Lung microvascular endothelial cell (primary cell): ENCODE results near the gene INSIG2. TPM values are rescaled to one million over a fixed set of nuclear protein-coding genes. Genes with fewer than 3 reads are reported as not detected.

ENCODE experiments used
- DNase-seq, 2 donors: peaks; one replicate each; pipeline versions ENCODE4 v3.0.0 to v3.0.0-alpha.2; 2010; ENCODE audit warnings: low read depth in 2 of 2
- total RNA-seq: library from RNA; depleted of rRNA; stranded (reverse); fragments of >200 nt; gene quantifications from 2 replicates; pipeline ENCODE4 v1.2.1, GENCODE V29; 2014

INSIG2 gene
- total RNA-seq = 11.8 and 19.6 TPM in 2 replicates

DNA sequence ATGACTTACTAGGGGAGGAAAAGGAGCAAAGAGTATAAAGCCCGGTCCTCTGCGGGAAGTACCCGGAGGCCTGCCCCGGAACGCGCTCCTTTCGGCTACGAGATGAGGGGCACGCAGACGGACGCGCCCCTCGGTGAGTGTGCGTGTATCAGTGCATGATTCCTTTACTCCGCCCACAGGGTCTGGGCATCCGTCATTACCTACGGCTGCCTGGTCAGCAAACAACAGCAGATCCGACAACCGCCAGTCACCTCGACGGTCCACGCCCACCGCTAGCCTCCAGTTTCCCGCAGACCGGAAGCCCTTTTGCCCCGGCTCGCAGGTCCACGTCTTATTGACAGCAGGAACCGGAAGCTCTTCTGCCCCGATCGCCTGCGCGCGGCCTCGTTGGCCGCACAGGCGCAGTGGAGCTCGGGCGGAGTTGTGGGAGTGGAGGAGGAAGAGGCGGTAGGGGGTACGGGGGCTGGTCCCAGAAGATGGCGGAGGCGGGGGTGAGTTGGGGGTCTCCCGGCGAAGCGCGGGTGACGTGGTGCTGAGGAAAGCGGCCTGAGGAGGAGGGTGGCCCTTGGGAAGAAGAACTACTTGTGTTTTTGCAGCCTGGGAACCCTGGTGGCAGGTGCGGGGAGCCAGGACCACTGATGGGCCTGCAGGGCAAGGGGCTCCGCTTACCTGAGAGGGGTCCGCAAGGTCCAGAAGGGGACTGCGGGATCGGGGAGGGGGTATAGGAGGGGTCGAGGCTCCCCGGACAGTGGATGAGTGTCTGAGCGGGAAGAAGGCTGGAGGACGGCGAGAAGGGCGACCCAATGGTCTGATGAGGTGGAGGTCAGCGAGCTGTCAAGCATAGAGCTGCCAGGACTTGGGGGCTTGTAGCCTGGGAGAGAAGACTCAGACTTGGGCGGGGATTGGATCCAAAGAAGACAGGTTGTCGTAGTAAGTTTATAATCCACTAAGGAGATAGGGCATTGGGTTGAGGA, at the start of gene INSIG2:
TSS of gene INSIG2 (plus strand) at position 421 of the 974 bp plus-strand sequence. CDS start 8,086 bp downstream, outside the sequence.
- peak; percentile 86 to 89 for DNase-seq

DNA sequence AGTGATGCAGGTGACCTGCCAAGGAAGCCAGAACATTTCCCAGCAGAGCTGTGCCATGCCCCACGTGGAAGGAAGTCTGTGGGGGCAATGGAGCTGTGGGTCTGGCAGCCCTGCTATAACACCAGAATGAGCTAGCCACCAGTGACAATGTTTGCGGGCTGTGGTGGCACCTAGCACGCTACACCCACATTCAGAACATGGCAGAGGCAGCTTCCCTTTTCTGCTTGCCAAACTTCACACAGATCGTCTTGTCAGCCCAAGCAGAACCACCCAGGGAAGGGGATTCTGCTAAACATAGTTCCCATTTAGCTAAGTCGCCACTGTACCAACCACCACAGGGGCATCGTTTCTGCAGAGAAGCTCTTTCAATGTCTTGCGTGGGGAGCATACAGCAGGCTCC, 47.4 kb upstream of the INSIG2 start:
- DNase-seq = no peak

DNA sequence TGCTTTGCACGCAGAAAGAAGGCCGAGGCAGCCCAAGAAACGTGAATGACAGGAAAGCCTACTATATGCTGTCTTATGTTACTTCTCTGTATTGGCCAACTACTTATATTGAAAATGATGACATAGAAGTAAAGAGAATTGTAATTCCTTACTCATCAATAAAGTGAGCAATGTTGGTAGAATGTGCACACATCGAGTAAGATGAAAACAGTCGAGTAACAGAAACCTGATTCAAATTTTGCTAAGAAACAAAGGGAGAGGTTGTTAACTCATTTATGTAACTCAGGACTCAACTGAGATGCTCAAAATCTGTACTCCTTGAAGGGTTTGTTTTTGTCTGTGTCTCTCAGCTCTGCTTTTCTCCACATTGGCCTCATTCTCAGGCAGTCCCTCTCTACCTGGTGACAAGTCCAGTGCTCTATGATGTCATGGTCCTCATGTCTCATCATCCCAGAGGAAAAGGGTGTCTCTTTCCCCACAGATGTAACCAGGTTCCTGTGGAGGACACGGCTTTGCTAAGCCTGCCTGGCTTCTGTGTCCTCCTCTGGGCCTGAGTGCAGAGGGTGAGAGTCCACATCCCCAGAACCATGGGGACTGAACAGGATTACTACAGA, 44.1 kb upstream of the INSIG2 start:
- DNase-seq = no peak

DNA sequence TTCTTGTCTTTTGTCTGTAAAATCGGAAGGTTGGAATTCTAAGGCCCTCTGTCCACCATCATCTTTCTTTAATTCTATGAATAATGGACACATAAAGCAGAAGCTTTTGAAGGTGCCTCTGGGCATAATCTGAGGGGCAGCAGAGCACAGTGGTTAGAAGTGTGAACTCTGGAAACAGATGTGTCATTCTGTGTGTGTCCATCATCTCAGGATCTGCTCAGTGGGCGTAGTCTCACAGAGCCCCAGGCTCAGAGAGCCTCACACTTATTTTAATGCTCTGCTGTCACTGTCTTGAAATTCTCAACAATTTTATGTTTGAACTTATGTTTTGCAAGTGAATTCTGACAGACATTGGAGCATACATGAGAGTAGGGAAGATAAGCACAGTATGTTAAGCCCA, 43.4 kb upstream of the INSIG2 start:
- DNase-seq = no peak

DNA sequence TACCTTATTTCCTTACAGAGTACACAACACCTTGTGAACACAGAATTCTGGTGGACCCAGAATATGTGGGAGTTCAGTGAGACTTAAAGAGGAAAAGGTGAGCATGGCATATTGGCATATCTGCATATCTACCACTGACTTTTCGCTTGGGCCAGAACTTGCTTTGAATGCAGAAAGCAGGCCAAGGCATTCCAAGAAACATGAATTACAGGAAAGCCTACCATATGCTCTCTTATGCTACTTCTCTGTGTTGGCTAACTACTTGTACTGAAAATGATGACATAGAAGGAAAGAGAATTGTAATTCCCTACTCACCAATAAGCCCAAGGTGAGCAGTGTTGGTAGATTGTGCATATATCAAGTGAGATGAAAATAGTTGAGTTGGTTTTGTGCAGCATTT, 43.0 kb upstream of the INSIG2 start:
- DNase-seq = no peak

DNA sequence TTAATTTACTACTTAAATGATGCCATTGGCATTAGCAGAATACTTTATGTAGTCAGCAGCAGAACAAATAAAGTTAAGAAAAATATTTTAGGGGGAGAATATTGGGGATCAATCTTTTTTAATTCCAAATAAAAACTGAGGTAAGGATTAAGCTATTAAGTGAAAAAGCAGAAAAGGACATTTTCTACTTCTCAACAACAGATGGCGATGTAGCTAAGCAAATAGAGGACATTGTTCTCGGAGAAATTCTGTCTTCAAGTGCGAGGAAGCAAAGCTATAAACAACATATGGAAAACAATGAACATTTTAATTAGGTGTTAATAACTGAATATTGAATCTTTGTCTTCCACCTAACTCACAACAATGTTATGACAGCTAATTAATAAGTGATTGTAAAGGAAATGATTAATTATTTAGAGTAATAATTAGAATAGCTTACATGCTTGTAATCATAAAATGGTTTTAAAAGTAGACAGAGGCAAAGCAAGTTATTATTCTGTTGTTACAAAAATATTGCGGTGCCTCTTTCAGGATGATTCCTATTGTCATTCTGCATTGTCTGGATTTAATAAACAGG, 41.5 kb upstream of the INSIG2 start:
- peak; percentile 57 to 64 for DNase-seq

DNA sequence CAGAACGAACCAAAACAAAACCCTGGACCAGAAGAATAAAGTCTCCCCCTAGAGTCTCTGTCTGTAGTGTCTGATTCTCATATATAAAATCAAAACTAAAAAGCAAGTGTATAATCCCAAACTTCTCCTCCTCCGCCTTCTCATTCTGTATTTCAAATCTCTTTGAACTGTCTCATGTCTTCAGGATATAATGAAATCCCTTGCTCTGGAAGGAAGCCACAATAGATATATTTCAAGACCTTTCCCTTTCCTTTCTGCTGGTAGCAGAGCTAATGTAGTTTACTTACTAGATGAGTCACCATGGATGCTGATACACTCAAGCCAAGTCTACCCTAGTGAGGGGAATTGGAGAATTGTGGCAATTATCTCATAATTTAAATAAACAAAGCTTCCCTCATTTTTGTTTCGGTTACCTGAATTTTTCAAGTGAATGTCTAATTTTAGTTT, 40.9 kb upstream of the INSIG2 start:
- DNase-seq = peak in 1 of 2 donors; percentile 47

DNA sequence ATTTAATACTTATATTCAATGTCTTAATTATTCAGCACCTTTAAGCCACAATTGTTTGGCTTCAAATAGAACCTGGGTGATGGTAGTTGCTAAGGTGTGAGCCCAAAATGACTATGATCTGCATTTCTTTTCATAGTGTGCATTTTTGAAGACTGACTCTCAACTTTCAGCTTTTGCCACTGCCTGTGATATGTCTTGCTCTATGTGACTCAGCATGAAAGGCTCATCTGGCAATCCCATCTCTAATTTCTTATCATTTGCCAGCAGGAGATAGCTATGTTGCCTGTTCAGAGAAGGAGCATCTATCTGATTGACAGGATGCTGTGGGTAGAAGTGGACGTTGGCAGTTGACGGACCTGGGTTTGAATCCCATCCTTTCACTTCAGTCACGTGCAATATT, 39.9 kb upstream of the INSIG2 start:
- DNase-seq = no peak

DNA sequence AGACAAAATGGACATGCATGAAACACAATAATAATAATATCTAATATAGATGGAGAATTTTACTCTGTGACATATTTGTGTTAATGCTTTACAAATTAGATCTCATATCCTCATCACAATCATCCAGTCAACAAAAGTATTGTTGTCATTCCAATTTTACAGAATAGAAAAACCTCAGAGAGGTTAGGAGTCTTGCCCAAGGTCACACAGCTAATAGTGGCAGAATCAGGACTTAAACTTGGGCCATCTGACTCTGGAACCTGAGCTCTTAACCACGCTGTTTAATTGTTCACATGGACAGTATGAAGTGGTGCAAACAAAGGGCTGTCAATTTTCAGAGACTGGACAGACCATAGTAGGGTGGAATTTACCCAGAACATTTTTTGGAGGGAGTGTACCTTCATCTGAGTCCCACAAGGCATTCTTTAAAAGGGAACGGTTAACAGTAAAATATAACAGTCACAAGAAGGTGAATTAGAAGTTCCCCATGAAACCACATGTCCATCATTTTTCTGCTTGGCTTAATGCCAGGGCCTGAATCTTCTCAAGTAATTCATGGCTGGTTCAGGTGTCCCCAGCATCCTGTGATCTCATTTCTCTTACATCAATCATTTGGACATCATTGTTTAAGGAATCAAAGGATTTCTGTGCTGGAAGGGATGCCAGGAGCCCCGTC, 39.0 kb upstream of the INSIG2 start:
- DNase-seq = peak in 1 of 2 donors; percentile 19

DNA sequence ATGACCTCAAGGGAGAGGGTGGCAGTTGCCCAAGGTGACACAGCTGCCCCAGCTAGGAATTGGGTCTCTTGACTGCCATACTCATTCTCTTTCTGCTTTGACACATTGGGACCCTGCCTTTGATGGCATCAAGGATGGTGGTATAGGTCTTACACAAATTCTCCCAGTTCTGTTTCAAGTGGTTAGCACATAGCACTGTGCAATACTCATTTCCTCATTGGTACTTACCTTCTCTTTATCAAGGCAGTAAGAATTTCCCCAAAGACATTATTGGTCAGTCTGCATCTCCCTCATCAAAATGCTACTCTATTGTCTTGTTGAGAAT, 38.5 kb upstream of the INSIG2 start:
- no peak for DNase-seq

DNA sequence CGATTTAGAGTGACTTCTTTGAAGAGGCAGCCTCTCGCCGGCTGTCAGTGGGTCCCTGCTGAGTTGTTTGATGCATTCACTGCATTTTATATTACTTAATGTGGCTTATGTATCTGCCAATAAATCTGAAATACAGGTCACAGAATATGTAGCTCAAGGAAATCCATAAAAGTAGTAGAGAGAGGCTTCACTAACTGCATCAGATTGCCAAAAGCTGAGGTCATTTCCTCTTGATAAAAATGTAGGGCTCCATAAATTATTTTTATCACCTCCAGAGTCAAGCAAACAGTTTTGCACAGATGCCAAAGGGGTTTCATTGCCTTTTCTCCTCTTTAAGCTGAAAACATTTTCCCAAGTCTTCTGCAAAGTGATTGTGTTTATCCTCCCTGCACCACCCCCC, 37.9 kb upstream of the INSIG2 start:
- DNase-seq = peak in 1 of 2 donors; percentile 6

DNA sequence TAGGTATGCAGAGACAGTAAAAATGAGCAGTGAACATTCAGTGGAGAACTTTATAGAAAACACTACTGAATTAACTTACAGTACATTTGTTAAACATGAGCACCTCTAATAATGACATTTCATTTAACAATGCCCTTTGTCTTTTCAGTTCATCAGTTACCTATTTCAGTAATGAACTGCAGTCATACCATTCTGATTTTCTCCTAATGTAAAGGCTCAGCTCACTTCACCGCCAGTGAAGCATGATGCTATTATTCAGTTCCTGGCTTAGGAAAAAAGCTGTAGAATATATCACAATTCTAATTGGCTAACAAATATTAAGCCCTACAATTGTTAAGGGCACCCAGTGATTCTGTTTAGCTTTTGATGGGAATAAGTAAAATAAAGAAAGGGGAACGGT, 37.3 kb upstream of the INSIG2 start:
- DNase-seq = no peak

DNA sequence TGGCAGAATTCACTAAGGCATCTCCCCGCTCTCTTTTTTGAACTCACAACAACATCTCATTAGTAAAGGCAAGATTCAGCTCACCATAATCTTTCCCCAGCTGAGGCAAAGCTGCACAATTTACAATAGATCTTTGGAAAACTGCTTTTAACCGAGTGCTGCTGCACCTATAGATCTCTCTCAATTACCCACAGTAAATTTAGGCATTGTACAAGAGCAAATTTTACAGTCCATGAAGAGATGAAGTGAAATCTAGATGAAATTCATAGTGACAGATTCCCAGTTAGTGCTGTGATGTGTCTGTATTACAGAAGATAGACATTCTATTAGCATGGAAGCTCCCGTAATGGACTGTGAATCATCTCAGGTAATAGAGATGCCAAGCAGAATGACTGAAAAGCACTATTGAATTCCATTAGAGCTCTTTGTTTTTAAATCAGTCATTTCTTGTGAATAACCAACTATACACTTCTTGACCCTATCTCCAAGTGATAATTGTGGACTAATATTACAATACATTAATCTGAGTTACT, 36.4 kb upstream of the INSIG2 start:
- no peak for DNase-seq

DNA sequence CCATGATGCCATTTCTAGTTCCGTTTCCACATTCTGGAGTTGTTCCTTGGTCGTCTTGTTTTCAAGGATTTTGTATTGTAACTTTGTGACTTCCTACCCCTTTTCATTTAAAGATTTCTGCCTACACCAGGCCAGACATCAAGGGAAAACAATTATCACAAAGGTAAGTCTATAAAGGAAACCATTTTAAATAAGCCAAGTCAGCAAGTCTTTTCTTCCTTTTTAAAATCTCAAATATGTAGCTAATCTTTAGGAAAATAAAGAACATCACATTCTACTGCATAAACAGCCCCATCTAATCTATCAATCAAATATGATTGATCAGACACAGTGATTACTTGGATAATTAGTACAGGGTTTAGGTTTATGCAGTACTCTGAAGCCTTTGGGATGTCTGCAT, 35.8 kb upstream of the INSIG2 start:
- DNase-seq = no peak

DNA sequence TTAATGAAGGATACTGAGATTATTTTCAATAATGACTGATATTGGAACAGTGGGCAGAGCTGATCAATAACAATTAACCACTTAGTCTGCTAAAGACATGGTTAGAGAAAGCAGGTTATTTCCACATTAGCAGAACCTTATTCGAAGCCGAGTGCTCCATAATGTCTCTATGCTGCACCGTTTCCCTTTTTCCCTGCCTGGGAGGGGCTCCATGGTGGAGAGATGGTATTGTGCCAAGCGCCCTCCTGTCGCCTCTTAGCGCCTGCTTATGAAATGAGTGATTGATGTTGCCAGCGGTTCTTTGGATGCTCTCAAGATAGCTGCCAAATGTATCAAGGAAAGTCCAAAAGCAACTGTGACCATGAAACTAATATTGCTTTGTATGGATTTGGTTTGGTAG, 34.6 kb upstream of the INSIG2 start:
- no peak for DNase-seq

DNA sequence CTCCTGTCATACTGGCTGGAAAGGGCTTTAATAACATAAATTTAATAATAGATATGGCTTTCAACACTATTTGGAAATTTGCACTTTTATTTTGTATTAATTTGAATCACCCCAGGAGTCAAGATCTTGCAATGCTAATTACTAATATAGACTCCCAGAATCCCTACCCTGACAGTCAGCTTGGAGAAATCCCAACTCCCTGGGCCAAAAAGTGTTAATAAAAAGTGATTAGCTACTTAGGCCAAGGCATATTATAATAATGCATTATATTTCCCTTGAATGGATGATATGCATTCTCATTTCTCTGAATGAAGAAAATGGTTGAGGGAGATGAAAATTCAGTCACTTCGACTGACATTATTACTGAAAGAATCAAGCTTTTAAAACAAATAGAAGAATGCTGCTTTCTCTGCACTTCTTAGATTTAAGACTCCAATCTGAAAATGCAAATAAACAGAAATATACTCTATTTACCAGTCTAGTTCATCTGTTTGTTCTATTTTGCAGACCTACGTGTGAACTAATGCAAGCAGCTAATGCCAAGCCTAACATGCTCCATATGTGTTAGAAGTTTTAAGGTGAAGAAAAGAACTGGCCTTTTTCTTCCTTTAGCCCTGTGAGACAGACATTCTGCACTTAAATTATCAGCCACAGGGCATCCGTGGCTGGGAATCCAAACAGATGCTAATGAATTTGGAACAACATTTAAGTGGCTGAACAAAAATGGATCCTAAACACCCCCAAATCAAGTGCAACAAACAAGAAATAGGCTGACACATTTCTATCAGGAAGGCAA, 33.9 kb upstream of the INSIG2 start:
- DNase-seq = no peak

DNA sequence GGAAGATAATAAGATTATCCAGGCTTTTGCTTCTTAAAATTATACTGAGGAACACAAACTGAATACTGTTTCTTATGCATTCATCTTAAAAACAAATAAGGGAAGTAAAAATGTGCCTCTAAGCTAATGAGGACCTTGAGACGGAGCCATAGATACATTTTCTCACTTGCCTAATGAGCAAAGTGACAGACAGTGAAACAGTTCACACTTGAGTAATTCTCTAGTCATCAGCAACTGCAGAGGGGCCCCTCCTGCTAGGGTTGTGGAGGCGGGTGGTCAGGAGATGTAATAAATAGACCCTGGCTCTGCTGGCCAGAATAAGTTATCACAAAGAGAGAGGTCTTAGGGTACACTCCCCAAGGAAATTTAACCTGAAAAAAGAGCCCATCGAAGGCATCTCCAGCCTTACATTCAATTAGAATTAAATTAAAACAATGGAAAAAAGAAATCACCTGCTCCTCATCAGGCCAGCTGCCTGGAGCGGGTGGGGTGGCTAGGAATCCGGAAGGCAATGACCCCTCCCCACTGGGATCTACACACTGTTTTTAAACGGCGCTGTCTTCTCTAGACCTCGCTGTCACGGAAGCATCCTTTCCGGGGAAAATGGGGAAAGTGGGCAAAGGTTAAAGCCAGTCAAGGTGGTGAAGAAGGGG, 32.6 kb upstream of the INSIG2 start:
- DNase-seq = no peak

DNA sequence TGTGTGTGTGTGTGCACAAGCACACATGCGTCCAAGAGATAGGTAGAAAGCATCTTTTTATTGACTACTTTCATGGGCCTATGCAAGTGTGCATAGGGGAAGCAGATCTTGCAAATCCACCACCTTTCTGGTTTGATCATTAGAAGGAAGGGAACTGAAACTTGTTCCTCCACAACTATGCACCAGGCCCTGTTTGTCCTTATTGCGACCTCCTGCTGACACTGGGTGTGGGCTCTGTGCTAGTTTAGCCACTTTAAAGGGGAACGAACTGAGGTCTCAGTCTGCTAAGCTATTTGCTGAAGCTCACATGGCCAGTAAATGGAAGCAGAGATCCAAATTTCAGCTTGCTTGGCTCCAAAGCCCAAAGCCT, 32.1 kb upstream of the INSIG2 start:
- no peak for DNase-seq

DNA sequence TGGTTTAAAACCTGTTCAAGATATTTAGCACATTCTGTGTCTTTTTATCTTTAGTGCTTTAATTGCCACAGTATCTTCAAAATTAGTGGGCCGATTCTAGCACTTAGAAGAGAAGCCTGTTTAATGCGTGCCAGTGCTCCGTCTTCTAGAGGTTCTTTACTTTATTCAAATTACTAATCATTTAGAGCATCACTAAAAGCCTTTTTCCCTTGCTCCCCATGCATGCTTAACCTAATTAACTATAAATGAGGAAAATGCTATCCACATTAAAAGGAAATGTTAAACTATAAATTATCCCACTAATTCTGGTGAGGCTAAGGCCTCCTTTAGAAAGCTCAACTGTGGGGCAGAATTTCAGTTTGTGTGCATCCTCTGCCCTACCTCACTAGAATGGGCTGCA, 31.5 kb upstream of the INSIG2 start:
- DNase-seq = no peak

DNA sequence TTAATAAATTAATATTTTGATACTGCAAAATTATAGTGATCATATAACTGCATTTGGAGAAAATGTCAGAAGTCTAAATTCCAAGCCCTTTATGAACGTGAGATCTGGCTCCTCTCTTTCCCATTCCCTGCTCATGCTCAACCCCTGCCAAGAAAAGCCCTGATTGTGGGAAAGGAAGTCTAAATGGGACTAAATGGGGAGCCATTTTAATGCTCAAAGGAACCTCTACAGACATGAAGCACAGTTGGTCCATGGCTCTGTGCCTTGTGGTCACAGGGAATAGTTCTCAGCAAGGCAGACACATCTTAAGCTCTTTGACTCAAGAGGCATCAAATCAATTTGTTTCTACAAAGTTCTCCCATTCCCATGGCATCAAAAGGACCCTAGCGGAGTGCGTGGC, 29.3 kb upstream of the INSIG2 start:
- DNase-seq = no peak
